Stimulated activated CD8-positive, alpha-beta memory T cell treated with anti-CD3 and anti-CD28 coated beads, Interleukin-4, amount 100 ng/mL, for 24 hours (primary cell): ENCODE data around the gene RPL13A.
"Not testable (repeated sequence)": the region's sequence is repeated elsewhere in the genome, so short reads cannot be mapped to it uniquely, and the experiment has no call there.

ENCODE experiments used
- DNase-seq: peaks from one replicate; pipeline ENCODE4 v3.0.0-alpha.2; 2020; ENCODE audit warnings: low read depth

RPL13A gene

DNA sequence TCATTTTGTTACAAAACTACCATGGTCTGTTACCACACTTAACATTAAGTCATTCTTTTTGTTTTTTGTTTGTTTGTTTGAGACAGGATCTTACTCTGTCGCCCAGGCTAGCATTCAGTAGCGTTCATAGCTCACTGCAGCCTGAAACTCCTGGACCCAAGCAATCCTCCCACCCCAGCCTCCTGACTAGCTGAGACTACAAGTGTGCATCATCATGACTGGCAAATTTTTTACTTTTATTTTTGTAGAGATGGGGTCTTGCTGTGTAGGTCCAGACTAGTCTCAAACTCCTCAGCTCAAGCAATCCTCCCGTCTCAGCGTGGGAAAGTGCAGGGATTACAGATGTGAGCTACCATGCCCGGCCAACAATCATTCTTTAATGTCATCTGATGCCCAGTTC lies 31.1 kb upstream of the RPL13A start:
- no peak for DNase-seq

DNA sequence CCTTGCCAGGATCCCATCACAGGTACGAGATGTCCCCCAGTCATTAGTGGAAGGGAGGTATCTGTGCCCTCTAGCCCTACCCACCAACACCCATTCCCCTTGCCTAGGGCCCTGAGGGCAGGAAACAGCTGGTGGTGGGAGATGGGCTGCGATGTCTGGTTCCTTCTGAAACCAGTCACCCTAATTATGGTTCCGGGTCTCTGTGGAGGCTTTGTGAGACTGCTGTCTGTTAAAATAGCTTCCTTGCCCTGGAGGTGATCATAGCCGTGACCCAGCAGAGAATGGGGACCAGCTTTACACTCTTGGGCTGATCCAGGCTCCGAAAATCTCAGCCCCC lies 28.9 kb upstream of the RPL13A start:
- no peak for DNase-seq

DNA sequence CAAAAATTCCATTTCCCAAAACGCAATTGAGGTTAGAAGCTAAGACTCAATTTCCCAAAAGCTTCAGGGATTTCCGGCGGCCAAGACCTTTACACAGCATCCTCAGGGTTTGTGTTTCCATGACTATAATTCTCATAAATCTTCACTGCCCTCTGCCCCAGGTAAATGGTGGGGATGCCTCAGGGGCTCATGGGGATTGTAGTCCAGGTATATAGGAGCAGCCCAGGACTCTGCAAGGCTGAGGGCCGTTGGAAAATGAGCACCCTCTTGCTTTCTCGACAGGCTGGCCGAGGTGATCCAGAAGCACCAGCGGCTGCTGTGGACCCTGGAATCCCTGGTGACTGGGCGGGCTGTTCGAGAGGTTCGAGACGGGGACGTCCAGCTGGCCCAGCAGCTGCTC lies 28.0 kb upstream of the RPL13A start:
- no peak for DNase-seq

DNA sequence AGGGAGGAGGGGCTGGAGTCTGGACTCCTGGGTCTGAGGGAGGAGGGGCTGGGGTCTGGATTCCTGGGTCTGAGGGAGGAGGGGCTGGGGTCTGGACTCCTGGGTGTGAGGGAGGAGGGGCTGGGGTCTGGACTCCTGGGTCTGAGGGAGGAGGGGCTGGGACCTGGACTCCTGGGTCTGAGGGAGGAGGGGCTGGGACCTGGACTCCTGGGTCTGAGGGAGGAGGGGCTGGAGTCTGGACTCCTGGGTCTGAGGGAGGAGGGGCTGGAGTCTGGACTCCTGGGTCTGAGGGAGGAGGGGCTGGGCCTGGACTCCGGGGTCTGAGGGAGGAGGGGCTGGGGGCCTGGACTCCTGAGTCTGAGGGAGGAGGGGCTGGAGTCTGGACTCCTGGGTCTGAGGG lies 26.3 kb upstream of the RPL13A start:
- DNase-seq: not testable (repeated sequence)

DNA sequence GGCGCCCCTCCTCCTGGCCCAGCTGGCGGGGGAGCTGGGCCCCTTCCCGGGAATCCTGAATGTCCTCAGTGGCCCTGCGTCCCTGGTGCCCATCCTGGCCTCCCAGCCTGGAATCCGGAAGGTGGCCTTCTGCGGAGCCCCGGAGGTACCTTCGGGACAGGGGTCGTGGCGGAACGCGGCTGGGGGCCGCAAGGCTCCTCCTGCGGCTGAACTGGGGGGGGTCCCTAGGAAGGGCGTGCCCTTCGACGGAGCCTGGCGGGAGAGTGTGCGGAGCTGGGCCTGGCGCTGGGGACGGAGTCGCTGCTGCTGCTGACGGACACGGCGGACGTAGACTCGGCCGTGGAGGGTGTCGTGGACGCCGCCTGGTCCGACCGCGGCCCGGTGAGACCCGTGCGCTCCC lies 25.8 kb upstream of the RPL13A start:
- DNase-seq: no peak

DNA sequence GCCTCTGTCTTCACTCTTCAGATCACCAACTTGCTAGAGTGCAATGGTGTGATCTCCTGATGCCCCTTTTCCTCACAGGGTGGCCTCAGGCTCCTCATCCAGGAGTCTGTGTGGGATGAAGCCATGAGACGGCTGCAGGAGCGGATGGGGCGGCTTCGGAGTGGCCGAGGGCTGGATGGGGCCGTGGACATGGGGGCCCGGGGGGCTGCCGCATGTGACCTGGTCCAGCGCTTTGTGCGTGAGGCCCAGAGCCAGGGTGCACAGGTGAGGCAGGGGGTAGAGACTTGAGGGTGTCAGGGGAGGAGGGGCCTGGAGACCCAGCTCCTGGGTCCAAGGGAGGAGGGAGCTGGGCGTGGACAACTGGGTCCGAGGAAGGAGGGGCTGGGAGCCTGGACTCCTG lies 24.9 kb upstream of the RPL13A start:
- DNase-seq: no peak

DNA sequence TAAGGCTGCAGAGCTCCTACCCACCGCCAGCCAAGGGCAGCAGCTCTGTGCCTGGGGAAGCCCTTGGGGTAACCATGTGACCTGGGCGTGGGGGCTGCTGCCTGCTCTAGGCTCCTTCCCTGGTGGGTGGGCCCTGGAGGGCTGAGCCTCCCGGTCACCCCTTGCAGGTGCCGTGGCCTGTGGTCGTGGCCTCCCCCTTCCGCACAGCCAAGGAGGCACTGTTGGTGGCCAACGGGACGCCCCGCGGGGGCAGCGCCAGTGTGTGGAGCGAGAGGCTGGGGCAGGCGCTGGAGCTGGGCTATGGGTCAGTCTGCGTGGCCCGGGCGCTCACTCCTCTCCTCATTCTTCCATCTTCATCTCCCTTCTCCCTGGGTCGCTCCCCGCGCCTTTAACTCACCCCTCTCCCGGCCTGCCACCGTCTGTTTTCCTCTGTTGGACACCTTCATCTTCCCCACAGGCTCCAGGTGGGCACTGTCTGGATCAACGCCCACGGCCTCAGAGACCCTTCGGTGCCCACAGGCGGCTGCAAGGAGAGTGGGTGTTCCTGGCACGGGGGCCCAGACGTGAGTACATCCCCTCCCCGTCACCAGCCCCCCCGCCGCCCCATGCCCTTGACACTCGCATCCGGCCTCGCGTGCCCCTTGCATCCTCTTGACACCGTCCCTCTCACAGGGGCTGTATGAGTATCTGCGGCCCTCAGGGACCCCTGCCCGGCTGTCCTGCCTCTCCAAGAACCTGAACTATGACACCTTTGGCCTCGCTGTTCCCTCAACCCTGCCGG lies 23.3 kb upstream of the RPL13A start:
- no peak for DNase-seq

DNA sequence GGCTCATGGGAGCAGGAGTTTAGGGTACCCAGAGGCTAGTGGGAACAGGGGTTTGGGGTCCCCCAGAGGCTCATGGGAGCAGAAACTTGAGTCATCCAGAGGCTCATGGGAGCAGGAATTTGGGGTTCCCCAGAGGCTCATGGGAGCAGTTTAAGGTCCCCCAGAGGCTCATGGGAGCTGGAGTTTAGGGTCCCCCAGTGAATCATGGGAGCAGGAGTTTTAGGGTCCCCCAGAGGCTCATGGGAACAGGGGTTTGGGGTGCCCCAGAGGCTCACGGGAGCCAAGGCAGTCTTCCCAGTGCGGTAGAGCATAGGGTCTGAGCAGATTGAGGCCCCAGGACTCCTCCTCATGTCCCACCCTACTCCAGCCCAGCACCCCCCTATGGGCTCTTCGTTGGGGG lies 22.0 kb upstream of the RPL13A start:
- no peak for DNase-seq

DNA sequence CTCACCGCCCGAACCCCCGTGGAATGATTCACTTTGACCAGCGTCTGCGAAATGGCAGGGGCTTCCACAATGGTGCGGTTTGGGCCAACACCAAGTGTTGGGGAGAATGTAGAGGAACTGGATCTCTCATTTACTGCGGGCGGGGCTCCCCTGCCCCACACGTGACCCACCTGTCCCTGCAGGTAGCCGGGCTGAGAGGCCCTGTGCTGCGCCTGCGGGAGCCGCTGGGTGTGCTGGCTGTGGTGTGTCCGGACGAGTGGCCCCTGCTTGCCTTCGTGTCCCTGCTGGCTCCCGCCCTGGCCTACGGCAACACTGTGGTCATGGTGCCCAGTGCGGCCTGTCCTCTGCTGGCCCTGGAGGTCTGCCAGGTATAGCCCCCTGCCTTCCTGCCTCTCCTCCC lies 19.2 kb upstream of the RPL13A start:
- no peak for DNase-seq

DNA sequence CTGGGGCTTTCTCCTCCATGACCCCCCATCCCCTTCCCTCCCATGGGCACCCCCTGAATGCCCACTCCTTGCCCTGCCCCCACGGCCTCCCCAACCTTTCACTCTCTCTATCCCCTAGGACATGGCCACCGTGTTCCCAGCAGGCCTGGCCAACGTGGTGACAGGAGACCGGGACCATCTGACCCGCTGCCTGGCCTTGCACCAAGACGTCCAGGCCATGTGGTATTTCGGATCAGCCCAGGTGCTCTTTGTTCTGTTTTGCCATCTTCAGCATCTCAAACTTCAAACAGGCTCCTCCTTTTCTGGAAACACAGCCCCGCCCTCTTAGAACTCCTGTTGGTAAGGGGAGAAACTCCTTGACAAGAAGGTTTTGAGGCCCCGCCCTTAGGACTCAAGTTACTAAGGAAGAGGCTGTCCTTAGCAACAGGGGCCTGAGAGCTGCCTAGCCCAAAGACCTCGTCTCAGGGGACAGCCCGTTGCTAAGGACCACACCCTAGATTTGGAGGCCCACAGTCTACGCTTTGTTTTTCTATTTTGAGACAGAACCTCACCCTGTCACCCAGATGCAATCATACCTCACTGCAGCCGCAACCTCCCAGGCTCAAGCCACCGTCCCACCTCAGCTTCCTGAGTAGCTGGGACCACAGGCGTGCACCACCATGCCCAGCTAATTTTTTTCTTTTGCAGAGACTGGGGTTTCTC lies 18.5 kb upstream of the RPL13A start:
- no peak for DNase-seq

DNA sequence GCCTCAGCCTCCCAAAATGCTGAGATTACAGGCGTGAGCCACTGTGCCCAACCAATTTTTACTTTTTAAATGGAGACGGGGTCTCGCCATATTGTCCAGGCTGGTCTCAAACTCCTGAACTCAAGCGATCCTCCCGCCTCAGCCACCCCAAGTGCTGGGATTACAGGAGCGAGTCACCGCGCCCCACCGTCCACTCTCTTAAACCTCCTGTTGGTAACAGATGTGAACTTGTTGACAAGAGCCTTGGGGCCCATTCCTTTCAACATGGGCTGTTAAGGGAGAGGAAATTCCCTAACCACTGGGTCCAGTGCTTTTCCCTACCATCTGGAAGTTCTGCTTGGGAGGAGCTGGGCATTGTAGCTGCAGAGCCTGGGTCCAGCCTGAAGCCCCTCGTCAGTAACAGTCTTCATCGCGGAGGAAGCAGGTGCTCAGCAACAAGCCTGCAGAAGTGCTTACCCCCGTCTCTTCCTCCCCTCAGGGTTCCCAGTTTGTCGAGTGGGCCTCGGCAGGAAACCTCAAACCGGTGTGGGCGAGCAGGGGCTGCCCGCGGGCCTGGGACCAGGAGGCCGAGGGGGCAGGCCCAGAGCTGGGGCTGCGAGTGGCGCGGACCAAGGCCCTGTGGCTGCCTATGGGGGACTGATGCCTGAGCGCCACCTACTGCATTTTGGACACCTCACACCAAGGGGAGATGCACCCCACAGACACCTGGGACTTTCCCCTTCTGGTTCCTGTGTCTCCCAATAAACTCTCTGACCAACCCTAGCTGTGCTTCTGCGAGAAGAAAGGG lies 17.4 kb upstream of the RPL13A start:
- peak; percentile 78 for DNase-seq

DNA sequence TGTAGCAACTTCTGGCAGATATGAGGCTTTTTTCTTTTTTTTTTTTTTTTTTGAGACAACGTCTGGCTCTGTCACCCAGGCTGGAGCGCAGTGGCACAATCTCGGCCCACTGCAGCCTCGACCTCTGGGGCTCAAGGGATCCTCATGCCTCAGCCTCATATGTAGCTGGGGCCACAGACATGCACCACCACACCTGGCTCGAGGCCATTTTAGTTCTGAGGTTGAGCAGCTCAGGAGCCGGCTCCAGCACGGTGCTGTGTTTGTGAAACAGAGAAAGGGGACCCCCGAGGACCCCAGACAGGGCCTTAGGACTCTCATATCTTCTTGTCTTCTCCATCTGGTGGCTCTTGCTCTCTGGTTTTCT lies 16.8 kb upstream of the RPL13A start:
- no peak for DNase-seq

DNA sequence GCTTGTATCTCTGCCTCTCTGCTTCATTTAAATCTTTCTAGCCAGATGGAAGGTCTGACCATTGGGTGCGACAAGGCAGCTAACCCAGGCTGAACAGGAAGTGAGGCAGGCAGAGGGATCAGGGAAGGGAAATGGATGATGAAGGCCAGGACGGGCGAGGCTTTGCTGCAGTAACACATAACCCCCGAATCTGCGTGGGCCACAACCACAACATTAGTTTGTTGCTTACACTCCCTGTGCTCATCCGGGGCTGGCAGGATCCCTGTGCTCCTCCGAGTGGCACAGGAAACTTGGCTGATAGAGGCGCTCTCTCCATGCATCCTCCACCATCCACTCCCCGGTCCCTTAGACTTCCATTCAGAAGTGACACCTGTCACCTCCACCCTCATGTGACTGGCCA lies 14.5 kb upstream of the RPL13A start:
- DNase-seq: no peak

DNA sequence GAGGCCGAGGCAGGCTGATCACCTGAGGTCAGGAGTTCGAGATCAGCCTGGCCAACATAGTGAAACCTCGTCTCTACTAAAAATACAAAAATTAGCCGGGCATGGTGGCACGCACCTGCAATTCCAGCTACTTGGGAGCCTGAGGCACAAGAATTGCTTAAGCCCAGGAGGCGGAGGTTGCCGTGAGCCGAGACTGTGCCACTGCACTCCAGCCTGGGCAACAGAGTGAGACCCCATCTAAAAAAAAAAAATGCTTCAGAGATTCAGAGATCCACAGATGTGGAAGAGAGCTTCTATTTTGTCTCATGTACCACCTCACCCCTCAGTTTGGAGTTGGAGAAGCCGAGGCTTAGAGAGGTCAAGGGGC lies 13.9 kb upstream of the RPL13A start:
- DNase-seq: not testable (repeated sequence)

DNA sequence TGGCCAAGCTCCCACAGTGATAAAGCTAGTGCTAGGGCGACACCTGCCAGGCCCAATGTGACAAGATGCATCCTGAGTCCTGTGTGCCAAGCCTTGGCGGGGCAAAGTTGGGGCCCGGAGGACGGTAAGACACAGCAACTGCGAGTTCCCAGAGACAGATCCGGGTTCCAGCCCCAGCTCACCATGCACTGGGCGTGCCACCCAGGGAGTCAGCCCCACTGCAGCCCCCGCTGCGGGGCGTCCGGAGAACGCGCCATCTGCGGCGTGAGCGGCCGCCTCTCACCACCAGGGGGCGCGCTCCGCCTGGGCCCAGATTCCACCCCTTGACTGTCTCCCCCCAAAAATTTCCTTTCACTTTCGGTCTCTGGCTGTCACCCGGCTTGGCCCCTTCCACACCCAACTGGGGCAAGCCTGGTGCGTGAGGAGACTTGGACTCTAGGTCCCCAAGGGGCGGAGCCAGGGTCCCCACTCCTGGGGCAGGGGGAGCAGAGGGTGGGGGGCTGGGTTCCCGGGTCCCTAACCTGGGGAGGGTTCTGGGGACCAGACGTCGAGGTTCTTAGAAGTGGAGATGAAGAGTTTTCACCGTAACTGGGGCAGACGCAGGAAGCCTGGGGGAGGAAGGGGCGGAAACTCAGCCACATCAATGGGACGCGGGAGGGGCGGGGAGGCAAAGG lies 13.4 kb upstream of the RPL13A start, which contains the start of gene FLT3LG:
TSS of gene FLT3LG (plus strand) at position 348 of the 674 bp plus-strand sequence. CDS start 425 bp downstream, outside the sequence.
- peak; percentile 83 for DNase-seq

DNA sequence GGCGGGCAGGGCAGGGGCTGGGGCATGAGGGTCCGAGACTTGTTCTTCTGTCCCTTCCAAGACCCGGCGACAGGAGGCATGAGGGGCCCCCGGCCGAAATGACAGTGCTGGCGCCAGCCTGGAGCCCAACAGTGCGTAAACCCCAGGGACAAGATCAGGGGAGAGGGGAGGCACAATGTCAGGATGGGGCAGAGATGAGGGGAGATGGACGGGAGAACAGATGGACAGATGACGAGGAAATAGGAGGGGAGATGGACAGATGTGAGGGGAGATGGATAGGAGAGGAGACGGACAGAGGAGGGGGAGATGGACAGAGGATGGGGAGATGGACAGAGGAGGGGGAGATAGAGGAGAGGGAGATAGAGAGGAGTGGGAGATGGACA lies 12.9 kb upstream of the RPL13A start:
- no peak for DNase-seq

DNA sequence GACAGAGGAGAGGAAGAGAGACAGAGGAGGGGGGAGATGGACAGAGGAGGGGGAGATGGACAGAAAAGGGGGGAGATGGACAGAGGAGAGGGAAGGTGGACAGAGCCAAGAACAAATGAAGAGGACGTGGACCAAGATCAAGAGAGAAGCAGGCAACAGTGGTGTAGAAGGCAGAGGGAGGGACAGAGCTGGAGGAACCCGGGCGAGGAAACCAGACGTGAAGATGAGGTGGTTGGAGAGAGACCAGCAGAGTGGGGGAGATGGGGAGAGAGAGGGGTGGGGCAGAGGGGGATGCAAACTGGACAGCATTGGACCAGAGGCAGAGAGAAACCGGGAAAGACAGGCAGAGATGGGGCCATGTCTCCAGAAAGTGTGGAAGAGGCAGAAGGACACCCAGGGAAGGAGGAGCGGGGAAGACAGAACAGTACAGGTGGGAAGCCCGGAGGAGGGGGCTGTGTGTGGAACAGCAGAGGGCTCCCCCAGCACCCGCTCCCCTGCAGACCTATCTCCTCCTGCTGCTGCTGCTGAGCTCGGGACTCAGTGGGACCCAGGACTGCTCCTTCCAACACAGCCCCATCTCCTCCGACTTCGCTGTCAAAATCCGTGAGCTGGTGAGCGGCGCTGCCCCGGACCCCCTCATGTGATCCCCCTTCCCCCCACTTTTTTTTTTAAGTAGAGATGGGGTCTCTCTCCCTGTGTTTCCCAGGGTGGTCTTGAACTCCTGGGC lies 12.1 kb upstream of the RPL13A start:
- no peak for DNase-seq

DNA sequence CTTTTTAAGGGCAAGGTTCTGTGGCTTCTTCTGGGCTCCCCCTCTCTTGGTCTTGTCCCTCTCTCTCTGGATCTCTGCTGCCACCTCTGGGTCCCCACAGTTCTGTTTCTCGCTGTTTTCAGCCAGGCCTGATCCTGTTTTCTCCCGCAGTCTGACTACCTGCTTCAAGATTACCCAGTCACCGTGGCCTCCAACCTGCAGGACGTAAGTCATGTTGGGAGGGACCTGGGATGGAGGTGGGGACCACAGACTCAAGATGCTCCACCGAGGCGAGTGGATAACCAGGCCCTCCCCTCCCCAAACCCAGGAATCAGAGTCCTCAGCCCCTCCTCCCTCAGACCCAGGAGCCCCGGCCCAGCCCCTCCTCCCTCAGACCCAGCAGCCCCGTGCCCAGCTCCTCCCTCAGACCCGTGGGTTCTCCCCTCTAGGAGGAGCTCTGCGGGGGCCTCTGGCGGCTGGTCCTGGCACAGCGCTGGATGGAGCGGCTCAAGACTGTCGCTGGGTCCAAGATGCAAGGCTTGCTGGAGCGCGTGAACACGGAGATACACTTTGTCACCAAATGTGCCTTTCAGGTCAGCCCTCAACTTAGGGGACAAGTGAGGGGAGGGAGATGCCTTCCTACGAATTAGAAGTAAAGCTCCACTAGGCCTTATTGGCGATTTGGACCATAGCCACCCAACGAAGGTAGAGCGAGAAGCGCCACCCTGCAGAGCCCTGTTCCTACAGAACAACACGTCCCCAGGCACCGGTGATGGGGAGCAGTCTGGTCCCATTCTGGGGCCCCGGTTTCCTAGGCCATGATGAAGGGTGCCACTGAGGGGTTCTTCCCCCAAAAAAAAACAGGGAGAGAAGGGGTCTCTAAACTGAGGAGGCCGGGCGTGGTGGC lies 11.2 kb upstream of the RPL13A start:
- DNase-seq: peak; percentile 68

DNA sequence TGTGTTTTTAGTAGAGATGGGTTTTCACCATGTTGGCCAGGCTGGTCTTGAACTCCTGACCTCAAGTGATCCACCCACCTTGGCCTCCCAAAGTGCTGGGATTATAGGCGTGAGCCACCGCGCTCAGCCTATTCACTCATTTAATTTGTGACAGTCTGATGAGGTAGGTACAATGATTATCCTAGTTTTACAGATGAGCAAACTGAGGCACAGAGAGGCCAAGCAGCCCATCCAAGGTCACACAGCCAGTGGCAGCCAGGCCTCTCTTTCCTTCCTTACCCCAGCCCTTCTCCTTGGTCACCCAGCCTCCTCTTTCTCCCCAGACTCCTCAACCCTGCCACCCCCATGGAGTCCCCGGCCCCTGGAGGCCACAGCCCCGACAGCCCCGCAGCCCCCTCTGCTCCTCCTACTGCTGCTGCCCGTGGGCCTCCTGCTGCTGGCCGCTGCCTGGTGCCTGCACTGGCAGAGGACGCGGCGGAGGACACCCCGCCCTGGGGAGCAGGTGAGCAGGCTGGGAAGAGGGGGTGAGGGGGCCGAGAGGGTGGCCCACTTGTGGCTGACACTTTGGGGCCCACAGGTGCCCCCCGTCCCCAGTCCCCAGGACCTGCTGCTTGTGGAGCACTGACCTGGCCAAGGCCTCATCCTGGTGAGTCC lies 7.3 kb upstream of the RPL13A start:
- no peak for DNase-seq

DNA sequence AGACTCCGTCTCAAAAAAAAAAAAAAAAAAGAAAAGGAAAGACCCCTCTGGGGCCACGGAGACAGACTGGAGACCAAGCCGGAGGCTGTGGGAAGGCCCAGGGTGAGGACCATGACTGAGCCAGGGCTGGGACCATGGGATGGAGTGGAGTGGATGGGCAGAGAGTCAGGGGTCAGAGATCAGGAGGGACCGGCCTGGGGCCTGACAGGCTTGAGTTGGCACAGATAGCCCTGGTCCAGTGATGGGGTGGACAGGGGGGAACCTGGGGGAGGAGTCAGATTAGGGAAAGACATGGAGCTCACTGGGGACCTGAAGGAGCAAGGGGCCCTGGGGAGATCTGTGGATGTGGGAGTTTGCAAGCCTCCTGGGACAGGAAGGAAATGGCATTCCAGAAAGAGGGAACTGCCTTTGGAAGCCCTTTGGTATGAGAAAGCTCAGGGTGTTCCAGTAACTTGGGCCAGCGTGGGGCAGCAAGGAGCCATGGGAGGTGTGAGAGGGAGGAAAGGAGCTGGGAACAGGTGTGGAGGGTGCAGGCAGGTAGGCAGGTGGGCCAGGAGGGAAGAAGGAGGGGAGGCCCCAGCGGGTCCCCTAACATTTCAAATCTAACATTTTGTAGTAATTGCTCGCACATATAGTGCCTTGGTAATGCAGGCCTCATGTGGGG lies 6.3 kb upstream of the RPL13A start:
- DNase-seq: no peak
